NCI-H1048 (cell line): Measurements from ENCODE around the gene LAD1.
A peak's percentile ranks its signal among the peaks of the same experiment; 100 is the strongest.

ENCODE experiments used
- DNase-seq: peaks from one replicate; lab custom pipeline; 2025; lab: John Stamatoyannopoulos, UW

The LAD1 gene, protein sequence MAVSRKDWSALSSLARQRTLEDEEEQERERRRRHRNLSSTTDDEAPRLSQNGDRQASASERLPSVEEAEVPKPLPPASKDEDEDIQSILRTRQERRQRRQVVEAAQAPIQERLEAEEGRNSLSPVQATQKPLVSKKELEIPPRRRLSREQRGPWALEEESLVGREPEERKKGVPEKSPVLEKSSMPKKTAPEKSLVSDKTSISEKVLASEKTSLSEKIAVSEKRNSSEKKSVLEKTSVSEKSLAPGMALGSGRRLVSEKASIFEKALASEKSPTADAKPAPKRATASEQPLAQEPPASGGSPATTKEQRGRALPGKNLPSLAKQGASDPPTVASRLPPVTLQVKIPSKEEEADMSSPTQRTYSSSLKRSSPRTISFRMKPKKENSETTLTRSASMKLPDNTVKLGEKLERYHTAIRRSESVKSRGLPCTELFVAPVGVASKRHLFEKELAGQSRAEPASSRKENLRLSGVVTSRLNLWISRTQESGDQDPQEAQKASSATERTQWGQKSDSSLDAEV

DNA sequence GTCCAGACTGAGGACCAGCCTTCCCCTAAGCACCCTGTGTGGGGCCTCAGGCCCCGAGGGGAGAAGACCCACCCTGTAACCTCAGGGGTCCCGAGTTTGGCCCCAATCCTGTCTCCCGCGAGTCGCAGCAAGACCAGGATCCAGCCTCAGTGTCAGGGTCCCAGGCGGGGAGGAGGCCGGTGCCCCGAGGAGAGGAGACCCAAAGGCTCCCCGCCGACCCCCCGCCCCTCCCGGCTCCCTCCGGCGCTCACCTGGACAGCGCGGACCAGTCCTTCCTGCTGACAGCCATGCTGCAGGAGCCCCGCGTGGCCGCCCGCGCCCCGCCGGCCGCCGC is at the start of gene LAD1:
TSS of gene LAD1 (minus strand) at position 307 of the 334 bp plus-strand sequence. CDS start at position 289, 18 bp downstream.
- no peak for DNase-seq

- DNase-seq, result peak; percentile 62
Measured at GRCh38 chr1:201447903-201448871, 49.1 kb upstream of the LAD1 start.

DNA sequence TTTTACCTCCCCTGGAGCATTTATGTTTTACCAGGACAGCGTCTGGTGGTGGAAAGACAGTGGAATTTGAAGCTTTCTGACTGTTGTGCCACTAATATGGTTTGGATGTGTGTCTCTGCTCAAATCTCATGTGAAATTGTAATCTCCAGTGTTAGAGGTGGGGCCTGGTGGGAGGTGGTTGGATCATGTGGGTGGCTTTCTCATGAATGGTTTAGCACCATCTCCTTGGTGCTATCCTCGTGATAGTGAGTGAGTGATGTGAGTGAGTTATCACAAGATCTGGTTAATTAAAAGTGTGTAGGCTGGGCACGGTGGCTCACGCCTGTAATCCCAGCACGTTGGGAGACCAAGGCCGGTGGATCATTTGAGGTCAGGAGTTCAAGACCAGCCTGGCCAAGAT is 46.2 kb upstream of the LAD1 start:
- no peak for DNase-seq

GRCh38 chr1:201444792-201445191 is 45.7 kb upstream of the LAD1 start:
- DNase-seq, result no peak

- no peak for DNase-seq
Measured at GRCh38 chr1:201443747-201444146, 44.6 kb upstream of the LAD1 start.

- DNase-seq, result no peak
Measured at GRCh38 chr1:201436969-201437368, 37.8 kb upstream of the LAD1 start.

DNA sequence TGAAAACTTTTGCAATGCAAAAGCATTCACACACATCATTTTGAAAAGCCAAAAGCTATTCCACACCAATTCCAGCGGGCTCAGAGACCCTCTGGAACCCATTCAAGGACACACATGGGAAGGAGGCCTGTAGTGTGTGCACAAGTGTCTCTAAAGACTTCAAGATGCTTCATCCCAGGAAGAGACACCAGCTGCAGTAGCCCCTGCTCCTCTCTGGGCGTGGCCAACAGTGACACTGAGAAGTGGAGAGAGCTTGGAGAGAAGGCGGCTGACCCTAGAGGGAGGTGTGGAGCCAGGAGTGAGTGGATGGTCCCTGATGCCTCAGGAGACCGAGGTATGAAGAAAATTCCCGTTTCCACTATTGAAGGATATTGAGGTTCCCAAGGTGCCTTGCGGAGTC is 37.3 kb upstream of the LAD1 start:
- no peak for DNase-seq

GRCh38 chr1:201434266-201434665 is 35.1 kb upstream of the LAD1 start:
- no peak for DNase-seq

DNA sequence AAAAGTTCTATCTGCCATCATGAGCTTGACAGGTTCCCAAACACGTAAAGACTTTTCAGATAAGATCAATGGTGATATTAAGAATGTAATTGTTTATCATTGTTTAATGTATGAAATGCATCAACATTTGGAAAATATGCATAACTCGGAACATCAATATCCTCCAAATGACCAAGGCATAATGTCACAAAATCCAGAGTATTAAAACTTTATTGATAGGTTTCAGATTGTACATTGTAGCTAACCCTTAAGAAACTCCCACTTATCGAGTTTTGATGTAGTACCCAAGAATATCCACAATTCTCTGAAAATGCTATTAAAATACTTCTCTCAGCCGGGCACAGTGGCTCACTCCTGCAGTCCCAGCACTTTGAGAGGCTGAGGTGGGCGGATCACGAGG is 34.5 kb upstream of the LAD1 start:
- no peak for DNase-seq

GRCh38 chr1:201430776-201431175 is 31.7 kb upstream of the LAD1 start:
- no peak for DNase-seq

DNA sequence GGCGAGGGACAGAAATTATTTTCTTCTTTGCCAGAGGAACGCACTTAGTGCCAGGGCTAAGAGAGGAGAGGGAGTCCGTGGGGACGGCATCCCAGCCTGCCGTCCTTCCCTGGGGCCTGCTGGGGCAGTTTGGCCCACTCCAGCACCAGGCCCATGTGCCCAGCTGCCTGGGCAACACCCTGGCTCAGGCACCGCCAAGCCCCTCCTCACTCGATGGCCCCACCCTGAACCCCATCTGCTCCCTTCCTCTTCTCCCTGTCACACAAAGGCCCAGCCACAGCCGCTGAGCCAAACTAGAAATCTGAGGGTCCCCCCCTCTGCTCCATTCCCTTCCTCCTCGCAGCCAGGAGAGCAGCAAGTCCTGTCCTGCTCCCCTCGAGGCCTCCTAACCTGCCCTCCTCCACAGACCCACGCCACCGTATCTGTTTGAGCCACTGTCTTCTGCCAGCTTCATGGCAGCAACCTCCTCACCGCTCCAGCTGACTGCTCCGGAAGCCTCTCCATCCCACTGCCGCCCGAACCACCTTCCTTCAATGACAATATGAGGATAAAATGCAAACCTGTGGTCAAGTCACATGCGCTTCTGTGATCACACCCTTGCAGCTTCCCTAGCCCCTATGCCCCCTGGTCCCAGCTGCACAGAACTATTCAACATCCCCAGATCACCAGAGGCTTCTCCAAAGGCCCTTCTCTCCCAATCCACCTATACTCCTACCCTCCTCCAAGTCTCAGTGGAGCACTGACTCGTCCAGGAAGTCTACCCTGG is 30.8 kb upstream of the LAD1 start:
- no peak for DNase-seq

- DNase-seq, result no peak
Measured at GRCh38 chr1:201427963-201428362, 28.8 kb upstream of the LAD1 start.

DNA sequence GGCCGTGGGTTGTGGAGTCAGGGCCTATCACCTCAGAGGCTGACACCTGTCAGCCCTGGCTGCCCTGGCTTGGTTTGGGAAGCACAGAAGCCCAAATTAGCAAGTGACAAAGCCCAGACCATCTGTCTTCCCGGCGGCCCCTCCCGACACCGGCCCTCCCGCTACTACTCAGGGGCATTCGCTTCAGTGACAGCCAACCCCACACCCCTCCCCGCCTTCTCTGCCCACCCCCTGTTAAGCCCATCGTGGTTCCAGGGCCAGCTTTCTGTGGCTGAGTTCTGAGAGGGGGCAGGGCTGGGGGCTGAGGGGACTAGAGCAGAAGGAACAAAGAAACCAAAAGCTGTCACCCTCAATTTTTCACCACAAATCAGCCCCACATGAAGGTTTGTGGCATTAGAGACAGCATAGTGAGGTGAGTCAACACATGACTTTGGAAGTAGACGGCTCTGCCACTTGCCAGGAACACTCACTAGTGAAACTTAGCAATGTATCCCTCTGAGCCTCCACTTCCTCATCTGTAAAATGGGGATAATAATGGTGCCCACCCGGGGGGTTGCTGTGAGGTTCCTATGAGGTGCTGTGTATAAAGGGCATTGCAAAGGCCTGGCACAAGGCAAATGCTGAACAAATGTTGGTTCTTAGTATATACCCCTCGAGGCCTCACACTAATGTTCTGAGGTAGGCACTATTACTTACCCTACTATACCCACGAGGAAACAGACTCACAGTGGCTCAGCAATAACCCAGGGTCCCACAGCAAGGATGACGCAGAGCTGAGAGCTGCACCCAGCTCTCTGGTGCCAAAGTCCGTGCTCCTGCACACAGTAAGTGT is 27.6 kb upstream of the LAD1 start:
- no peak for DNase-seq

DNA sequence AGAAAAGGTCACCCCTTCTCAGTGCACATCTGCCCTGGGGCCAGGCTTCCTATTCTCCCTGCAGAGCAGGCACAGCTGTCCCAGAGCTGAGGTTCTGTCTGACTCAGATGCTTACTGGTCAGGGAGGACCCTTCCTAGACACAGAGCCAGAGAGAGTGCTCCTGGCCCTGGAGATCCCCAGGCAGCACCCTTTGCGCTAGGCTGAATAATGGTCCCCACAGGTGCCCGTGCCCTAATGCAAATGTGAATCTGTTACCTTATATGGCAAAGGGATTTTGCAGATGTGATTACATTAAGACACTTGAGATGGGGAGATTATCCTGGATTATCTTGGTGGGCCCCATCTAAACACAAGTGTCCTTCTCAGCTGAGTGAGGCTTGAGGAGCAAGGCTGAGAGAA is 25.0 kb upstream of the LAD1 start:
- DNase-seq, result no peak

DNA sequence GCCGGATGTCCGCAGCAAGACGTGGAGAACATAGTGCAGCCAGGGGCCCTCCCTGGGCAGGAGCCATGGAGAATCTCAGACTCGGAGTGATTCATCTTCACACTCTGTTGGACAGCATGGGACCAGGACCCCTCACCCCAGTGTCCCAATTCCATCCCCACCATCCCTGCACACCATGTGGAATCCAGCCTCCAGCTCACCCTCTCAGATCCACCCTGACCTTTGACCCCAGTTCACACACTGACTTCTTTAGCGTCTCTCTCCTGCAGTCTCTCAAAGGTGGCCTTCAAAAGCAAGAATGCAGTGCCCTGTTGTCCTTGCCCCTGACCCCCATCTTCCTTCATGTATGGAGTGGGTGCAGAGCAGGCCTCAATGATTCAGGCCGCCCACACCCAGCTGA is 24.5 kb upstream of the LAD1 start:
- DNase-seq, result no peak

- no peak for DNase-seq
Measured at GRCh38 chr1:201422436-201423030, 23.4 kb upstream of the LAD1 start.

GRCh38 chr1:201422026-201422425 is 22.9 kb upstream of the LAD1 start:
- DNase-seq, result no peak

DNA sequence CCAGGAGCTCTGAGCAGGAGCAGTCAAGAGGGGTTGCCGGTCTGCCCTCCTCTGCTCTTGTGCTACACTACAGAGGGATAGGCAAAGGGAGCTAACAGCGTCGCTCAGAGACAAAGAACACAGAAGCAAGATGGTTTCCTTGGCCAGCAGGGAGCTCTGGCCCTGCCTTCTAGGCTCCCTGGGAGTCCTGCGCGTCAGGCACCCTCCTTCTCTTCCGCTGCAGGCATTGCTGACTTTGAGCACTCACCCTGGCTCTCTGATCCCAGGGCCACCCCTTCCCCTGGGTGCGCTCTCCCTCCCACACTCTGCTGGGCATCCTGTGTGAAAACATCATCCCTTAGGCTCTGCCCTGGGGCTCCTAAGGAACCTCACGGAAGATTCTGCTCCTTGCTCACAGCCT is 21.9 kb upstream of the LAD1 start:
- DNase-seq, result no peak

GRCh38 chr1:201420608-201421002 is 21.5 kb upstream of the LAD1 start:
- no peak for DNase-seq

- DNase-seq, result no peak
Measured at GRCh38 chr1:201419746-201420607, 20.9 kb upstream of the LAD1 start.
